Measurements from ENCODE around the gene CRK.

The CRK gene

GRCh38 chr17:1496869-1497268 is 40.8 kb upstream of the CRK start:
- TF ChIP-seq CTCF (IDR thresholded peaks at IDR 0.05; ENCODE audit: control insufficient read depth, extremely low read depth, insufficient read depth) = no peak
- H3K4me3 ChIP-seq (ENCODE audit: low read depth, low read length) = no peak overlapping the region
- no peak for DNase-seq (ENCODE audit: low read depth)

- no peak for DNase-seq (ENCODE audit: low read depth)
- H3K4me3 ChIP-seq (ENCODE audit: low read depth, low read length) = no peak overlapping the region
- no peak for TF ChIP-seq CTCF (IDR thresholded peaks at IDR 0.05; ENCODE audit: control insufficient read depth, extremely low read depth, insufficient read depth)
Measured at GRCh38 chr17:1495265-1495989, 39.4 kb upstream of the CRK start.

GRCh38 chr17:1494736-1495253 is 38.8 kb upstream of the CRK start:
- DNase-seq (ENCODE audit: low read depth) = no peak
- TF ChIP-seq CTCF (IDR thresholded peaks at IDR 0.05; ENCODE audit: control insufficient read depth, extremely low read depth, insufficient read depth) = no peak

GRCh38 chr17:1494203-1494602 is 38.2 kb upstream of the CRK start:
- TF ChIP-seq CTCF (IDR thresholded peaks at IDR 0.05; ENCODE audit: control insufficient read depth, extremely low read depth, insufficient read depth) = no peak
- no peak for DNase-seq (ENCODE audit: low read depth)
- no peak overlapping the region for H3K4me3 ChIP-seq (ENCODE audit: low read depth, low read length)

More at GRCh38 chr17:1494736-1495253, 38.8 kb upstream of the CRK start:
- H3K4me3 ChIP-seq (ENCODE audit: low read depth, low read length) = no peak overlapping the region

GRCh38 chr17:1493291-1493980 is 37.4 kb upstream of the CRK start:
- H3K4me3 ChIP-seq (ENCODE audit: low read depth, low read length) = no peak overlapping the region
- no peak for DNase-seq (ENCODE audit: low read depth)
- TF ChIP-seq CTCF (IDR thresholded peaks at IDR 0.05; ENCODE audit: control insufficient read depth, extremely low read depth, insufficient read depth) = no peak

- H3K4me3 ChIP-seq (ENCODE audit: low read depth, low read length) = peak within 1 kb of the TSS; percentile 52
- no peak for DNase-seq (ENCODE audit: low read depth)
- TF ChIP-seq CTCF (IDR thresholded peaks at IDR 0.05; ENCODE audit: control insufficient read depth, extremely low read depth, insufficient read depth) = no peak
Measured at GRCh38 chr17:1492249-1493206, 36.5 kb upstream of the CRK start, which contains the start of gene MYO1C. Gene MYO1C, minus strand, starts transcription at chr17:1492686. Its CDS starts 199 bp downstream, at chr17:1492487.

Measured in LNCaP clone FGC (cell line).